Measurements from ENCODE around the gene RPH3AL. TPM values are rescaled to one million over a fixed set of nuclear protein-coding genes. Genes with fewer than 3 reads are reported as not detected.
A peak's percentile ranks its signal among the peaks of the same experiment; 100 is the strongest.

RPH3AL gene
- total RNA-seq, 4 donors from 2014 or later, result 9.6 to 62.4 (median 41.9) TPM

DNA sequence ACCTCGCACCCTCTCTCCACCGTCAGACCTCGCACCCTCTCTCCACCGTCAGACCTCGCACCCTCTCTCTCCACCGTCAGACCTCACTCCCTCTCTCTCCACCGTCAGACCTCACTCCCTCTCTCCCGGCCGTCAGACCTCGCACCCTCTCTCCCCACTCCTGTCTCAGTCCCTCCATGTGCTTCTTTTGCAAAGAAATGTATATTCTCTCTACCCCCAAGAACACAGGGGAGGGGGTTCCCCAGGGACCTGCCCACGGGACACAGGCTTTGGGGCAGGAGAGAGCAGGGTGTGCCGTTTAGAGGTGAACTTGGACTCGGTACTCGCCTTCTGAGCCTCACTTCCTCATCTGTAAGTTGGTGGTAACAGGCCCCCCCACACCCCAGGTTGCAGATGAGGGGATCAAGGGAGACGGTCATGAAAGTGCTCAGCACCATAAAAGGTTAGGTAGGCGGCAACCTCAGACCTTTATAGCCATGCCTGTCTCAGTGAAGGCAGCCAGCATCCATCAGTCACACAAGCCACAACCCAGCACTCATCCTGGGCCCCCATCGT, 63.7 kb downstream of the RPH3AL start:
- TF ChIP-seq POLR2A (IDR thresholded peaks at IDR 0.05) (no peak), EP300 (IDR thresholded peaks at IDR 0.05) (no peak)
- TF ChIP-seq, protein P1, sequence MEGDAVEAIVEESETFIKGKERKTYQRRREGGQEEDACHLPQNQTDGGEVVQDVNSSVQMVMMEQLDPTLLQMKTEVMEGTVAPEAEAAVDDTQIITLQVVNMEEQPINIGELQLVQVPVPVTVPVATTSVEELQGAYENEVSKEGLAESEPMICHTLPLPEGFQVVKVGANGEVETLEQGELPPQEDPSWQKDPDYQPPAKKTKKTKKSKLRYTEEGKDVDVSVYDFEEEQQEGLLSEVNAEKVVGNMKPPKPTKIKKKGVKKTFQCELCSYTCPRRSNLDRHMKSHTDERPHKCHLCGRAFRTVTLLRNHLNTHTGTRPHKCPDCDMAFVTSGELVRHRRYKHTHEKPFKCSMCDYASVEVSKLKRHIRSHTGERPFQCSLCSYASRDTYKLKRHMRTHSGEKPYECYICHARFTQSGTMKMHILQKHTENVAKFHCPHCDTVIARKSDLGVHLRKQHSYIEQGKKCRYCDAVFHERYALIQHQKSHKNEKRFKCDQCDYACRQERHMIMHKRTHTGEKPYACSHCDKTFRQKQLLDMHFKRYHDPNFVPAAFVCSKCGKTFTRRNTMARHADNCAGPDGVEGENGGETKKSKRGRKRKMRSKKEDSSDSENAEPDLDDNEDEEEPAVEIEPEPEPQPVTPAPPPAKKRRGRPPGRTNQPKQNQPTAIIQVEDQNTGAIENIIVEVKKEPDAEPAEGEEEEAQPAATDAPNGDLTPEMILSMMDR (IDR thresholded peaks at IDR 0.05), result no peak
- Histone ChIP-seq H3K9me3 (no peaks in the 10 kb centered on the region), H3K36me3 (peaks cover 0 to 5% (median 0%) of the 10 kb centered on the region in 3 donors), H3K4me1 (no peaks in the 10 kb centered on the region), H3K4me3 (no peak overlapping the region), H3K27ac (no peak overlapping the region), H3K27me3 (no peaks in the 10 kb centered on the region)
- peak in 1 of 2 donors; percentile 6 for DNase-seq (ENCODE audit: low spot score in 2 of 2)
- whole genome bisulfite sequencing, 2 donors, result 61 to 63% methylated on average over 13 of the region's 17 CpGs

DNA sequence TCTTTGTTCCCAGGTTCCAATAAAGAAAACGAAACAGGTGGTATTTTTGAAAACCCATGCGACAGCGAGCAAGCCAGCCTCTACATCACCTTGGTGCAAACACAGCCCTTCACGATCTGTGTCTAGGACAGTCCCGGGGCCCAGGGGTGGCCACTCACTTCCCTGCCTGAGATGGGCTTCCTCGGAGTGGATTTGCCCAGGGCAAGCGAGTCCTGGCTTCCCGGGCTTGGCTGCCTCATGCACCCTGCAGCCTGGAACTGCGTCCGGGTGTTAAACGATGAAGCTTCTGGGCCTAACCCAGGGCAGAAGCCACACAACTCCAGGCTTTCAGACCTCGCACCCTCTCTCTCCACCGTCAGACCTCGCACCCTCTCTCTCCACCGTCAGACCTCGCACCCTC, 66.0 kb downstream of the RPH3AL start:
- H3K4me3 ChIP-seq, result no peak overlapping the region
- peak in 1 of 2 donors; percentile 3 for DNase-seq (ENCODE audit: low spot score in 2 of 2)
- WGBS, 2 donors, result 66 to 84% methylated on average over 11 to 16 of the region's 16 CpGs
- H3K27me3 ChIP-seq, result no peaks in the 10 kb centered on the region
- no peaks in the 10 kb centered on the region for H3K4me1 ChIP-seq
- H3K9me3 ChIP-seq, result no peaks in the 10 kb centered on the region
- H3K27ac ChIP-seq, result no peak overlapping the region
- H3K36me3 ChIP-seq, result peaks cover 0 to 5% (median 0%) of the 10 kb centered on the region in 3 donors
- TF ChIP-seq, protein P1 (IDR thresholded peaks at IDR 0.05), result no peak
- no peak for TF ChIP-seq POLR2A (IDR thresholded peaks at IDR 0.05)

DNA sequence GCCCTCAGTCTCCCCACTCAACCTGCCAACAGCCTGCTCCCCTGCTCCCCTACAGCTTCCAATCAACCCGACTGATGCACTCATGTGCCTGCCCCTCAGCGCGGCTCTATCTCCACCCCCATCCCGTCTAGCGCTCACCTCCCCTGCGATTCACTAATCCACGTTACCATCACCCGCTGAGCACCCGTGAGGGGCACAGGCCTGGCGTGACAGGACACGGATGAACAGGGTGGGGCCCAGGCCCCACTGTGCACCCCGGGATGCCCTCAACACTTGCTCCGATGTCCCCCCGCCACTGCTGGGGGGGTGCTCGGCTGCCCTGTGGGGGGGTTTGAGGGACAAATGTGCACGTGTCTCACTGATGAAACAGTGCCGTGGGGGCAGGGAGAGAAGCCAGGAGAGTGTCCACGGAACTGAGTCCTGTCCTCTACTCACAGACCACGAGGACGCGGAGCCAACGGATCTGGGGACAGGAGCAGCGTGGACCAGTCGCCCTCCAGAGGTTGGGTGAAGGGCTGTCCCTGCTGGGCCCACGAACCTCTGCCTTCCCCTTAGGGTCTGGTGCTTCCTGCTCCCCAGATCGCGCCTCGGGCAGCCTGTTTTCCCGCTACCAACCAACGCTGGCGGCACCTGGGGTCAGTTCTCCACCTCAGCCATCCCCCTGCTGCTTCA, 66.7 kb downstream of the RPH3AL start:
- Histone ChIP-seq H3K4me1 (no peaks in the 10 kb centered on the region), H3K27me3 (no peaks in the 10 kb centered on the region), H3K9me3 (no peaks in the 10 kb centered on the region), H3K36me3 (peaks cover 0 to 5% (median 0%) of the 10 kb centered on the region in 3 donors), H3K27ac (no peak overlapping the region), H3K4me3 (no peak overlapping the region)
- no peak for DNase-seq (ENCODE audit: low spot score in 2 of 2)
- WGBS, 2 donors, result 74 to 77% methylated on average over 25 to 31 of the region's 31 CpGs
- TF ChIP-seq, protein P1 (IDR thresholded peaks at IDR 0.05), result no peak
- no peak for TF ChIP-seq POLR2A (IDR thresholded peaks at IDR 0.05)
- TF ChIP-seq EP300 (IDR thresholded peaks at IDR 0.05), result no peak

DNA sequence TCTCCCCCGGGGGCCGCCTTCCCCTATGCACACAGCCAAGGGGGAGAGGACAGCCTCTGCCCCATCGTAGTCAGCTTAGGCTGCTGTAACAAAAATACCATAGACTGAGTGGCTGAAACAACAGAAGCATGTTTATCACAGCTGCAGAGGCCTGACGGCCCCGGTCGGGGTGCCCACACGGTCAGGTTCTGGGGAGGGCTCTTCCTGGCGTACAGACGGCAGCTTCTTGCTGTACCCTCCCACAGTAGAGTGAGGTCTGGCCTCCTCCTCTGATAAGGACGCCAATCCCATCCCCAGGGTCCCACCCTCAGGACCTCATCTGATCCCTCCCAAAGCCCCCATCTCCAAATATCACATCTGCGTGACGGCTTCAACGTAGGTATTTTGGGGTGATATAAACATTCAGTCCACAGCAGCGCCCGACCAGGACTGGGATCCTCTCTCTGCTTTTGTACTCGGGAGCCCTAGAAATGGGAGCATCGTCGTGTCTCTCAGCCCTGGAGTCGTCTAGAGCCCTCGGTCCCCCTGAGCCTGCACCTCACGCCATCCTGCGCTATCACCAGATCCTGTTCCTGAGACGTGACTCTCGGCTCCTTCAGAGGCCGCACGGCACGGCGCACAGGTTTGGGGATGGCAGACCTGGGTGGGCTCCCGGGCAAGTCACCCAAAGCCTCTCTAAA, 67.8 kb downstream of the RPH3AL start:
- WGBS, 2 donors, result 78 to 86% methylated on average over 24 to 25 of the region's 29 CpGs
- DNase-seq (ENCODE audit: low spot score in 2 of 2), result no peak
- TF ChIP-seq, protein P1 (IDR thresholded peaks at IDR 0.05), result no peak
- no peak for TF ChIP-seq POLR2A (IDR thresholded peaks at IDR 0.05)

More for the DNA sequence above, 67.8 kb downstream of the RPH3AL start:
- H3K27ac ChIP-seq, result no peak overlapping the region
- H3K36me3 ChIP-seq, result peaks cover 0 to 7% (median 0%) of the 10 kb centered on the region in 3 donors
- H3K27me3 ChIP-seq, result no peaks in the 10 kb centered on the region
- H3K4me1 ChIP-seq, result no peaks in the 10 kb centered on the region
- no peaks in the 10 kb centered on the region for H3K9me3 ChIP-seq
- H3K4me3 ChIP-seq, result no peak overlapping the region

Data from tibial nerve (tissue), 4 donors.